Astrocyte (in vitro differentiated cells and primary cell): ENCODE measurements around the gene POLE3.

Source experiments
- CTCF ChIP-seq: IDR thresholded peaks from 2 replicates; pipeline ENCODE4 v1.5.1; 2011; ENCODE audit warnings: low read depth, mild to moderate bottlenecking, inconsistent platforms, low read length, moderate library complexity; ENCODE audit not compliant: insufficient read depth
- EZH2 ChIP-seq: IDR thresholded peaks from 2 replicates; pipeline ENCODE4 v1.6.1; 2012; ENCODE audit warnings: mild to moderate bottlenecking, low read length, inconsistent platforms; ENCODE audit not compliant: insufficient read depth

- TF ChIP-seq CTCF = no peak
- TF ChIP-seq EZH2 = no peak
These were observed 42.0 kb downstream of the POLE3 start for GRCh38 chr9:113368348-113368981.
